ENCODE results near the gene PSMA6. TPM values are rescaled to one million over a fixed set of nuclear protein-coding genes. Genes with fewer than 3 reads are reported as not detected.

Gene PSMA6
- total RNA-seq, 4 donors from 2014 or later: 97.4 to 157 (median 133) TPM

DNA sequence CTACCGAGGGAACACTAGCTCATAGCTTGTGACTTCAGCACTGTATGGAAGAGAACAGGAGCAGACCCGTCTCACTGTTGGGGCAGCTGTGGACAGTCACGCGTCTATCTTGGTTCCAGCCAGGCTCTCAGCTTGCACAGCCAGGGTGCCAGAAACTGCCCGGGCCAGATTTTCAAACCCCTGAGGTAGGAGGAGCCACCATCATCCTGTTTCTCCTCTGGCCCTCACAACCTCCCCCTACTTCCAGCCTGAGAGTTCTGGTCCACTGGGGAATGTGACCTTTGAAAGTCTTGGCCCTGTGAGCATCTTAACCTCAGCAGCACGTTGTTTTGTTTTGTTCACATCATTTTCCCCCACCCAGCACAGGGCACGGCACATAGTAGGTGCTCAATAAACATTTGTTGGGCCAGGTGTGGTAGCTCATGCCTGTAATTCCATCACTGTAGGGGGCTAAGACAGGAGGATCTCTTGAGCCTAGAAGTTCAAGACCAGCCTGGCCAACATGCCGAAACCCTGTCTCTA lies 50.4 kb downstream of the PSMA6 start:
- 29 to 44% methylated on average over 1 to 3 of the region's 8 CpGs for WGBS, 2 donors (ENCODE audit: low coverage in 1 of 2)
- Histone ChIP-seq H3K4me1 (peaks cover 7 to 67% (median 47%) of the 10 kb centered on the region in 3 donors), H3K4me3 (peak overlapping the region in 1 of 2 donors; percentile 49)

GRCh38 chr14:35343702-35344101 lies 51.5 kb downstream of the PSMA6 start:
- Histone ChIP-seq H3K27ac (peak overlapping the region in 3 of 4 donors; percentile 64 to 99 (median 95)), H3K4me1 (peaks cover 5 to 56% (median 39%) of the 10 kb centered on the region in 3 donors)

More for the DNA sequence above, 50.4 kb downstream of the PSMA6 start:
- TF ChIP-seq EP300 (IDR thresholded peaks at IDR 0.05): no peak
- TF ChIP-seq POLR2AphosphoS5 (IDR thresholded peaks at IDR 0.05): no peak
- TF ChIP-seq, protein P1, sequence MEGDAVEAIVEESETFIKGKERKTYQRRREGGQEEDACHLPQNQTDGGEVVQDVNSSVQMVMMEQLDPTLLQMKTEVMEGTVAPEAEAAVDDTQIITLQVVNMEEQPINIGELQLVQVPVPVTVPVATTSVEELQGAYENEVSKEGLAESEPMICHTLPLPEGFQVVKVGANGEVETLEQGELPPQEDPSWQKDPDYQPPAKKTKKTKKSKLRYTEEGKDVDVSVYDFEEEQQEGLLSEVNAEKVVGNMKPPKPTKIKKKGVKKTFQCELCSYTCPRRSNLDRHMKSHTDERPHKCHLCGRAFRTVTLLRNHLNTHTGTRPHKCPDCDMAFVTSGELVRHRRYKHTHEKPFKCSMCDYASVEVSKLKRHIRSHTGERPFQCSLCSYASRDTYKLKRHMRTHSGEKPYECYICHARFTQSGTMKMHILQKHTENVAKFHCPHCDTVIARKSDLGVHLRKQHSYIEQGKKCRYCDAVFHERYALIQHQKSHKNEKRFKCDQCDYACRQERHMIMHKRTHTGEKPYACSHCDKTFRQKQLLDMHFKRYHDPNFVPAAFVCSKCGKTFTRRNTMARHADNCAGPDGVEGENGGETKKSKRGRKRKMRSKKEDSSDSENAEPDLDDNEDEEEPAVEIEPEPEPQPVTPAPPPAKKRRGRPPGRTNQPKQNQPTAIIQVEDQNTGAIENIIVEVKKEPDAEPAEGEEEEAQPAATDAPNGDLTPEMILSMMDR (IDR thresholded peaks at IDR 0.05): no peak
- TF ChIP-seq POLR2A (IDR thresholded peaks at IDR 0.05): no peak
- ATAC-seq: no peak
- no peaks in the 10 kb centered on the region for H3K36me3 ChIP-seq
- peak overlapping the region; percentile 78 to 99 (median 96) for H3K27ac ChIP-seq
- no peaks in the 10 kb centered on the region for H3K9me3 ChIP-seq
- no peaks in the 10 kb centered on the region for H3K27me3 ChIP-seq

DNA sequence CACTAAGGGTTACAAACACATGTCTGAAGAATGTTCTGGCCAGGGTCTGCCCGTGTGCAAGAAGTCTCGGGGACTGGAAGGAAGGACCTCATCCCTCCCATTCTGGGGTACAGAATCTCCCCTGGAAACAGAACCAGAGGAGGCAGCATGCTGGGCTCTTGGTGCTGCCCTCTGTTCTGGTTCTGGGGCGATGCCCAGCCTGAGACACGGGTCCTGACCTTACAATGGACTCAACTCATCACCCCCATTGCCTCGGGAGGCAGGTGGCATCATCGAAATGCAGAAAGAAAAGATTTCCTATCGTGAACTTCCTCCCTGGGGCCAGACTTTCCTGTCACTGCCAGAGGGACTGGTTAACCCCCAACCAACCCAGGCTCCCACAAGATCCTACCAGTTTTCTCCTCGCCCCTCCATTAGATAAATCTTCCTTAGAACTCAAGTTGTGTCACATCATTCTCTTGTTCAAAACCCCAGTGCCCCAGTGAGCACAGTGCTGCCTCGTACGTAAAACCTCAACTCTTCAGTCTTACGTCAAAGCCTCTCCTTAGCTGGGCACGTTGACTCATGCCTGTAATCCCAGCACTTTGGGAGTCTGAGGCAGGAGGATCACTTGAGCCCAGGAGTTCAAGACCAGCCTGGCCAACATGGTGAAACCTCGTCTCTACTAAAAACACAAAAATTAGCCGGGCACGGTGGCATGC lies 52.1 kb downstream of the PSMA6 start:
- TF ChIP-seq, protein P1 (IDR thresholded peaks at IDR 0.05): no peak
- no peak for TF ChIP-seq POLR2A (IDR thresholded peaks at IDR 0.05)
- no peak for TF ChIP-seq POLR2AphosphoS5 (IDR thresholded peaks at IDR 0.05)
- no peak for TF ChIP-seq EP300 (IDR thresholded peaks at IDR 0.05)
- H3K4me1 ChIP-seq: peaks cover 5 to 50% (median 36%) of the 10 kb centered on the region in 3 donors
- 40 to 100% methylated on average over 1 to 3 of the region's 15 CpGs for WGBS, 2 donors (ENCODE audit: low coverage in 1 of 2)
- peak overlapping the region in 3 of 4 donors; percentile 64 to 99 (median 95) for H3K27ac ChIP-seq
- no peak overlapping the region for H3K4me3 ChIP-seq
- no peaks in the 10 kb centered on the region for H3K9me3 ChIP-seq
- no peak for ATAC-seq
- no peaks in the 10 kb centered on the region for H3K36me3 ChIP-seq
- no peaks in the 10 kb centered on the region for H3K27me3 ChIP-seq

More at GRCh38 chr14:35343702-35344101, 51.5 kb downstream of the PSMA6 start:
- no peaks in the 10 kb centered on the region for H3K9me3 ChIP-seq
- TF ChIP-seq, protein P1 (IDR thresholded peaks at IDR 0.05): no peak
- TF ChIP-seq EP300 (IDR thresholded peaks at IDR 0.05) (no peak), POLR2A (IDR thresholded peaks at IDR 0.05) (no peak), POLR2AphosphoS5 (IDR thresholded peaks at IDR 0.05) (no peak)
- ATAC-seq: no peak
- WGBS, 2 donors (ENCODE audit: low coverage in 1 of 2): 40% methylated on average over 1 of the region's 7 CpGs; no CpG with 5 or more reads in 1 of the 2 donors
- no peak overlapping the region for H3K4me3 ChIP-seq
- no peaks in the 10 kb centered on the region for H3K27me3 ChIP-seq
- H3K36me3 ChIP-seq: no peaks in the 10 kb centered on the region

GRCh38 chr14:35346738-35347322 lies 54.6 kb downstream of the PSMA6 start:
- no peak for TF ChIP-seq POLR2A (IDR thresholded peaks at IDR 0.05)
- no peak for TF ChIP-seq POLR2AphosphoS5 (IDR thresholded peaks at IDR 0.05)
- no peak for TF ChIP-seq EP300 (IDR thresholded peaks at IDR 0.05)
- TF ChIP-seq, protein P1 (IDR thresholded peaks at IDR 0.05): no peak
- H3K4me1 ChIP-seq: peaks cover 0 to 26% (median 17%) of the 10 kb centered on the region in 3 donors
- H3K36me3 ChIP-seq: no peaks in the 10 kb centered on the region
- no peaks in the 10 kb centered on the region for H3K9me3 ChIP-seq
- H3K27ac ChIP-seq: no peak overlapping the region
- H3K4me3 ChIP-seq: no peak overlapping the region
- no peak for ATAC-seq
- WGBS, 2 donors (ENCODE audit: low coverage in 1 of 2): 87 to 92% methylated on average over 7 to 8 of the region's 11 CpGs
- H3K27me3 ChIP-seq: no peaks in the 10 kb centered on the region

Data from gastroesophageal sphincter (tissue), 4 donors.